A549 (cell line): ENCODE results near the gene GAK. TPM values are rescaled to one million over a fixed set of nuclear protein-coding genes. Genes with fewer than 3 reads are reported as not detected.

Experiments
- ATAC-seq, 2 experiments: fragments of 200-7000 bp in 1 of 2; fragments of >200 bp in 1 of 2; cut with Nextera tagmentation in 1 of 2; cut with Tn5 transposase in 1 of 2; 3 replicates each; pipeline versions ENCODE4 v1.8.0 to v1.9.1; 2018 to 2020; ENCODE audit warnings: mild to moderate bottlenecking in 1 of 2, moderate library complexity in 1 of 2
- CTCF ChIA-PET: fragments of 300-600 bp; sonication (Branson Sonifier 250); formaldehyde crosslinking; extraction: SDS; loops from one replicate; lab custom pipeline; 2021; ENCODE audit warnings: antibody characterized with exemption, inconsistent platforms; lab: Yijun Ruan, JAX
- POLR2A ChIA-PET: fragments of 350-600 bp; formaldehyde crosslinking; extraction: SDS; loops from one replicate; lab custom pipeline; 2021; ENCODE audit warnings: antibody characterized with exemption, inconsistent platforms; lab: Yijun Ruan, JAX
- DNase-seq, 2 experiments: peaks; one replicate each; pipeline versions ENCODE4 v3.0.0 to v3.0.0-alpha.2; 2011 to 2016; ENCODE audit warnings: low read depth in 1 of 2, low spot score in 1 of 2
- FAIRE-seq: peaks from 2 replicates; lab custom pipeline; 2011; peaks lifted over from hg19 to GRCh38; lab: Jason Lieb, UNC
- H3K27ac ChIP-seq, 2 experiments: fragments of >200 bp; sonication (Bioruptor Twin); formaldehyde crosslinking; 3 replicates each; pipeline ENCODE4 v1.5.1; 2016 to 2017
- H3K4me1 ChIP-seq: fragments of >200 bp; sonication (Bioruptor Twin); formaldehyde crosslinking; 3 replicates; pipeline ENCODE4 v1.6.1; 2016
- H3K4me2 ChIP-seq: fragments of >200 bp; sonication (Bioruptor Twin); formaldehyde crosslinking; 3 replicates; pipeline ENCODE4 v1.6.1; 2016
- H3K4me3 ChIP-seq: fragments of >200 bp; sonication (Bioruptor Twin); formaldehyde crosslinking; 3 replicates; pipeline ENCODE4 v1.5.1; 2016
- H3K9me3 ChIP-seq: fragments of >200 bp; sonication (Bioruptor Twin); formaldehyde crosslinking; 3 replicates; pipeline ENCODE4 v1.6.1; 2016
- BCL3 ChIP-seq: fragments of >200 bp; sonication (Bioruptor Twin); formaldehyde crosslinking; IDR thresholded peaks from 3 replicates; pipeline ENCODE4 v1.6.1; 2016
- CEBPB ChIP-seq, 2 experiments: fragments of >200 bp in 1 of 2; sonication (Bioruptor Twin) in 1 of 2; formaldehyde crosslinking in 1 of 2; IDR thresholded peaks; 2 replicates each; pipeline ENCODE4 v1.6.1; 2012 to 2016
- CTCF ChIP-seq: fragments of >200 bp; sonication (Bioruptor Twin); formaldehyde crosslinking; IDR thresholded peaks from 3 replicates; pipeline ENCODE4 v1.5.1; 2016
- ELK1 ChIP-seq: fragments of 150-350 bp; IDR thresholded peaks from 2 replicates; pipeline ENCODE4 v1.6.1; 2014; ENCODE audit warnings: low read depth, mild to moderate bottlenecking, low read length
- ESRRA ChIP-seq: fragments of 150-350 bp; IDR thresholded peaks from 2 replicates; pipeline ENCODE4 v1.6.1; 2014; ENCODE audit warnings: mild to moderate bottlenecking, low read length, borderline replicate concordance
- GATA3 ChIP-seq: IDR thresholded peaks from 2 replicates; pipeline ENCODE4 v1.6.1; 2012; ENCODE audit warnings: borderline replicate concordance
- HDAC2 ChIP-seq: fragments of 200-600 bp; sonication (generic); IDR thresholded peaks from 2 replicates; pipeline ENCODE4 v1.6.1; 2016
- HMGXB4 ChIP-seq: fragments of 250-450 bp; sonication (Bioruptor Pico); IDR thresholded peaks from 2 replicates; pipeline ENCODE4 v1.5.0; 2021; ENCODE audit warnings: mild to moderate bottlenecking, moderate library complexity, borderline replicate concordance
- HOXA7 ChIP-seq: fragments of 250-450 bp; sonication (Bioruptor Pico); IDR thresholded peaks from 2 replicates; pipeline ENCODE4 v1.5.0; 2020; ENCODE audit warnings: mild to moderate bottlenecking, moderate library complexity
- KDM5A ChIP-seq: fragments of 200-600 bp; sonication (generic); IDR thresholded peaks from 2 replicates; pipeline ENCODE4 v1.6.1; 2016; ENCODE audit warnings: antibody characterized with exemption, mild to moderate bottlenecking
- MAFK ChIP-seq: fragments of 450-650 bp; IDR thresholded peaks from 2 replicates; pipeline ENCODE4 v1.6.1; 2014; ENCODE audit not compliant: partially characterized antibody
- NPAS2 ChIP-seq: fragments of 250-450 bp; sonication (Bioruptor Pico); IDR thresholded peaks from 2 replicates; pipeline ENCODE4 v1.8.0; 2022; ENCODE audit warnings: mild to moderate bottlenecking, moderate library complexity, borderline replicate concordance
- NR3C1 ChIP-seq: fragments of >200 bp; sonication (Bioruptor Twin); formaldehyde crosslinking; IDR thresholded peaks from 3 replicates; pipeline ENCODE4 v1.6.1; 2017
- RAD21 ChIP-seq, 2 experiments: fragments of >200 bp in 1 of 2; sonication (Bioruptor Twin) in 1 of 2; formaldehyde crosslinking in 1 of 2; IDR thresholded peaks in 1 of 2; conservative IDR thresholded peaks in 1 of 2; 2 replicates in 1 of 2; 3 replicates in 1 of 2; pipeline ENCODE4 v1.6.1; 2012 to 2018; ENCODE audit warnings: inconsistent platforms in 1 of 2
- RARB ChIP-seq: fragments of 250-450 bp; sonication (Bioruptor Pico); IDR thresholded peaks from 2 replicates; pipeline ENCODE4 v1.8.0; 2021; ENCODE audit warnings: mild to moderate bottlenecking, moderate library complexity
- REST ChIP-seq: fragments of 200-600 bp; sonication (generic); IDR thresholded peaks from 2 replicates; pipeline ENCODE4 v1.6.1; 2016; ENCODE audit warnings: antibody characterized with exemption, mild to moderate bottlenecking, moderate library complexity
- RFX5 ChIP-seq: fragments of 450-650 bp; IDR thresholded peaks from 2 replicates; pipeline ENCODE4 v1.7.1; 2014; ENCODE audit warnings: antibody characterized with exemption, mild to moderate bottlenecking, moderate library complexity
- TFCP2L1 ChIP-seq: fragments of 250-450 bp; sonication (Bioruptor Pico); IDR thresholded peaks from 2 replicates; pipeline ENCODE4 v1.5.0; 2021; ENCODE audit warnings: mild to moderate bottlenecking
- ZC3H11A ChIP-seq: fragments of 450-650 bp; IDR thresholded peaks from 2 replicates; pipeline ENCODE4 v1.6.1; 2014; ENCODE audit warnings: antibody characterized with exemption, mild to moderate bottlenecking
- WGBS: methylation state at CpG from one replicate; pipeline ENCODE4 v1.1.6; 2017; ENCODE audit errors: missing lambda C conversion rate; 5-methylcytosine and 5-hydroxymethylcytosine counted together
- polyA plus RNA-seq, 4 experiments: library from polyadenylated mRNA; depleted of rRNA in 3 of 4; stranded (reverse); fragments of >200 nt; fragmentation: RNase III in 1 of 4; extraction: RNeasy Plus Mini Kit Qiagen cat#74134 plus additional on column Dnase treatment in 1 of 4; gene quantifications; 2 replicates in 3 of 4; 3 replicates in 1 of 4; pipeline ENCODE4 v1.2.3, GENCODE V29; 2011 to 2017

Gene GAK
- polyA plus RNA-seq, 2 of the 4 experiments (the other 2 are of a cell fraction), result 13.8 to 34.3 TPM

GRCh38 chr4:859496-859895 is 72.6 kb downstream of the GAK start (continued):
- no peak for TF ChIP-seq NR3C1
- TF ChIP-seq HOXA7 (CRISPR knock-in tag), result no peak
- TF ChIP-seq RFX5, result no peak
- no peak for TF ChIP-seq HMGXB4 (CRISPR knock-in tag)
- no peak for TF ChIP-seq NPAS2

- no peak for FAIRE-seq
- POLR2A ChIA-PET, result no interaction called here
Measured at GRCh38 chr4:858831-859451, 73.2 kb downstream of the GAK start.

More at GRCh38 chr4:858831-859451, 73.2 kb downstream of the GAK start:
- H3K4me2 ChIP-seq, result no peak overlapping the region
- H3K27ac ChIP-seq, result no peak overlapping the region
- CTCF ChIA-PET, result no interaction called here
- WGBS, result 92% methylated on average over 13 of the region's 31 CpGs
- TF ChIP-seq KDM5A, result no peak
- TF ChIP-seq CEBPB (IDR thresholded peaks at IDR 0.05), result no peak
- TF ChIP-seq RARB (CRISPR knock-in tag), result no peak
- TF ChIP-seq RAD21 (conservative IDR thresholded peaks at IDR 0.05 in 1 of 2, IDR thresholded peaks at IDR 0.05 in 1 of 2), result no peak
- no peak for TF ChIP-seq REST
- no peak for TF ChIP-seq BCL3
- TF ChIP-seq MAFK, result no peak
- TF ChIP-seq GATA3, result no peak
- TF ChIP-seq CTCF, result no peak
- no peak for TF ChIP-seq ZC3H11A
- no peak for TF ChIP-seq HOXA7 (CRISPR knock-in tag)
- no peak for TF ChIP-seq HDAC2
- no peak for TF ChIP-seq ESRRA
- no peak for TF ChIP-seq TFCP2L1 (CRISPR knock-in tag)
- TF ChIP-seq ELK1, result no peak
- H3K9me3 ChIP-seq, result no peaks in the 10 kb centered on the region
- H3K4me3 ChIP-seq, result no peak overlapping the region
- no peak for ATAC-seq
- no peak for DNase-seq
- H3K4me1 ChIP-seq, result no peaks in the 10 kb centered on the region
